HL-60 (cell line): ENCODE results near the gene RCOR2.

Source experiments
- DNase-seq, 2 experiments: peaks; one replicate each; pipeline ENCODE4 v3.0.0-alpha.2; 2010 to 2020; ENCODE audit warnings: low read depth in 1 of 2, low spot score in 1 of 2
- H3K27ac ChIP-seq: fragments of 250-450 bp; sonication (Bioruptor Pico); replicated peaks from 2 replicates; pipeline ENCODE4 v1.5.1; 2020; ENCODE audit warnings: mild to moderate bottlenecking, moderate library complexity
- H3K27me3 ChIP-seq: fragments of 250-450 bp; sonication (Bioruptor Pico); 2 replicates; pipeline ENCODE4 v1.5.1; 2021; ENCODE audit warnings: mild to moderate bottlenecking, moderate library complexity; ENCODE audit not compliant: insufficient read depth, poor library complexity, severe bottlenecking
- H3K4me3 ChIP-seq: replicated peaks from 2 replicates; pipeline ENCODE4 v1.5.1; 2011; ENCODE audit warnings: mild to moderate bottlenecking, control low read depth, low read length; ENCODE audit not compliant: insufficient read depth
- GABPA ChIP-seq: IDR thresholded peaks from 2 replicates; pipeline ENCODE4 v1.6.1; 2012; ENCODE audit warnings: low read depth
- POLR2AphosphoS5 ChIP-seq: IDR thresholded peaks from 2 replicates; pipeline ENCODE4 v1.6.1; 2012; ENCODE audit warnings: low read depth
- SPI1 ChIP-seq: IDR thresholded peaks from 2 replicates; pipeline ENCODE4 v1.6.1; 2012; ENCODE audit warnings: low read depth, mild to moderate bottlenecking, borderline replicate concordance
- TF ChIP-seq, protein P1 (sequence below): IDR thresholded peaks from 2 replicates; pipeline ENCODE4 v1.6.1; 2012; ENCODE audit warnings: low read depth; ENCODE audit not compliant: insufficient replicate concordance
- TF ChIP-seq, protein P2 (sequence below): IDR thresholded peaks from one replicate; pipeline ENCODE4 v1.5.1; 2011; ENCODE audit warnings: low read length, control low read depth, inconsistent platforms; ENCODE audit not compliant: insufficient read depth

RCOR2 gene

DNA sequence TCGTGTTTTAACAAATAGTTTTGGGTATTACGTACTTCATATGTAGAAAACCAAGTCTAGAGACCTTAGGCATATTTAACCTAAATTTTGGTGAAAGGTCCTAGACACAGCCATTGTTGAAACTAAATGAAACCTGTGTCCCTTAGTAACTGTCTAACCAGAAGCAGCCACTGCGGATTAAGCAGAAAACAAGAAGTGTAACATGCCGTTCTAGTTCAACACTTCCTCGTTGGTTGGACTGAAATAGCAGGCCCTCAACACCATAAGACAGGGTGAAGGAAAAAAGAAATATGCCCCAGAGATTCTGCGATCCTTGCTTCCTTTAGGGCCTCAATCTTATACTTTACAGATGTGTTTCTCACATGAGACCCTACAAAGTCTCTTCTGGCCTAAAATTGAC lies 23.8 kb upstream of the RCOR2 start:
- H3K27ac ChIP-seq, result peak overlapping the region; percentile 58
- H3K27me3 ChIP-seq, result no peaks in the 10 kb centered on the region
- peak; percentile 89 for TF ChIP-seq SPI1
- TF ChIP-seq, protein P1, sequence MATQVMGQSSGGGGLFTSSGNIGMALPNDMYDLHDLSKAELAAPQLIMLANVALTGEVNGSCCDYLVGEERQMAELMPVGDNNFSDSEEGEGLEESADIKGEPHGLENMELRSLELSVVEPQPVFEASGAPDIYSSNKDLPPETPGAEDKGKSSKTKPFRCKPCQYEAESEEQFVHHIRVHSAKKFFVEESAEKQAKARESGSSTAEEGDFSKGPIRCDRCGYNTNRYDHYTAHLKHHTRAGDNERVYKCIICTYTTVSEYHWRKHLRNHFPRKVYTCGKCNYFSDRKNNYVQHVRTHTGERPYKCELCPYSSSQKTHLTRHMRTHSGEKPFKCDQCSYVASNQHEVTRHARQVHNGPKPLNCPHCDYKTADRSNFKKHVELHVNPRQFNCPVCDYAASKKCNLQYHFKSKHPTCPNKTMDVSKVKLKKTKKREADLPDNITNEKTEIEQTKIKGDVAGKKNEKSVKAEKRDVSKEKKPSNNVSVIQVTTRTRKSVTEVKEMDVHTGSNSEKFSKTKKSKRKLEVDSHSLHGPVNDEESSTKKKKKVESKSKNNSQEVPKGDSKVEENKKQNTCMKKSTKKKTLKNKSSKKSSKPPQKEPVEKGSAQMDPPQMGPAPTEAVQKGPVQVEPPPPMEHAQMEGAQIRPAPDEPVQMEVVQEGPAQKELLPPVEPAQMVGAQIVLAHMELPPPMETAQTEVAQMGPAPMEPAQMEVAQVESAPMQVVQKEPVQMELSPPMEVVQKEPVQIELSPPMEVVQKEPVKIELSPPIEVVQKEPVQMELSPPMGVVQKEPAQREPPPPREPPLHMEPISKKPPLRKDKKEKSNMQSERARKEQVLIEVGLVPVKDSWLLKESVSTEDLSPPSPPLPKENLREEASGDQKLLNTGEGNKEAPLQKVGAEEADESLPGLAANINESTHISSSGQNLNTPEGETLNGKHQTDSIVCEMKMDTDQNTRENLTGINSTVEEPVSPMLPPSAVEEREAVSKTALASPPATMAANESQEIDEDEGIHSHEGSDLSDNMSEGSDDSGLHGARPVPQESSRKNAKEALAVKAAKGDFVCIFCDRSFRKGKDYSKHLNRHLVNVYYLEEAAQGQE, result no peak
- peak in 1 of 2 experiments; percentile 68 for DNase-seq
- H3K4me3 ChIP-seq, result no peak overlapping the region

DNA sequence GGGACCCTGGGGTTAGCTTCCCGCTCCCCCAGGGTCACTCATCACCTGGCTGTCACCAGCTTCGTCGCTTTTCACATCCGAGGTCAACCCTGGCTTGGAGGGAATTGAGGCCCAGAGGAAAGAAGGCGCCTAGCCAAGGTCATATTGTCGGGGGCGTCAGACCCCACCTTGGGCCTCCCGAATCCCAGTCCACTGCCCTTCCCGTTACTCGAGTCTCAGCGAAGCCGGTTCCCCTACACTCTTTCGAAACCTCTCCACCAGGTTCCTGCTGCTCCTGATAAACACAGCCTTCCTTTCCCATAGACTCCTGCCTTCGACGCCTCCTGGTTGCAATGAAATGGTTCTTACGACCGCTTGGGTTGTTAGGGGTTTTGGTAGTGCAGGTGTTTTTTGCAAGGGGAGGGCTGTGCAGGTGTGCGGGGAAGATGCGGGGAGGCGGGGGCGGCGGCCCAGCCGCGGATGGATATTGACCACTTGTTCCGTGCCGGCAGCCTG lies 22.5 kb upstream of the RCOR2 start:
- peak overlapping the region; percentile 71 for H3K27ac ChIP-seq
- TF ChIP-seq, protein P1, result no peak
- TF ChIP-seq, protein P2, sequence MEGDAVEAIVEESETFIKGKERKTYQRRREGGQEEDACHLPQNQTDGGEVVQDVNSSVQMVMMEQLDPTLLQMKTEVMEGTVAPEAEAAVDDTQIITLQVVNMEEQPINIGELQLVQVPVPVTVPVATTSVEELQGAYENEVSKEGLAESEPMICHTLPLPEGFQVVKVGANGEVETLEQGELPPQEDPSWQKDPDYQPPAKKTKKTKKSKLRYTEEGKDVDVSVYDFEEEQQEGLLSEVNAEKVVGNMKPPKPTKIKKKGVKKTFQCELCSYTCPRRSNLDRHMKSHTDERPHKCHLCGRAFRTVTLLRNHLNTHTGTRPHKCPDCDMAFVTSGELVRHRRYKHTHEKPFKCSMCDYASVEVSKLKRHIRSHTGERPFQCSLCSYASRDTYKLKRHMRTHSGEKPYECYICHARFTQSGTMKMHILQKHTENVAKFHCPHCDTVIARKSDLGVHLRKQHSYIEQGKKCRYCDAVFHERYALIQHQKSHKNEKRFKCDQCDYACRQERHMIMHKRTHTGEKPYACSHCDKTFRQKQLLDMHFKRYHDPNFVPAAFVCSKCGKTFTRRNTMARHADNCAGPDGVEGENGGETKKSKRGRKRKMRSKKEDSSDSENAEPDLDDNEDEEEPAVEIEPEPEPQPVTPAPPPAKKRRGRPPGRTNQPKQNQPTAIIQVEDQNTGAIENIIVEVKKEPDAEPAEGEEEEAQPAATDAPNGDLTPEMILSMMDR, result no peak
- TF ChIP-seq GABPA, result no peak
- DNase-seq, result peak in 1 of 2 experiments; percentile 21
- H3K27me3 ChIP-seq, result no peaks in the 10 kb centered on the region
- peak overlapping the region; percentile 84 for H3K4me3 ChIP-seq

DNA sequence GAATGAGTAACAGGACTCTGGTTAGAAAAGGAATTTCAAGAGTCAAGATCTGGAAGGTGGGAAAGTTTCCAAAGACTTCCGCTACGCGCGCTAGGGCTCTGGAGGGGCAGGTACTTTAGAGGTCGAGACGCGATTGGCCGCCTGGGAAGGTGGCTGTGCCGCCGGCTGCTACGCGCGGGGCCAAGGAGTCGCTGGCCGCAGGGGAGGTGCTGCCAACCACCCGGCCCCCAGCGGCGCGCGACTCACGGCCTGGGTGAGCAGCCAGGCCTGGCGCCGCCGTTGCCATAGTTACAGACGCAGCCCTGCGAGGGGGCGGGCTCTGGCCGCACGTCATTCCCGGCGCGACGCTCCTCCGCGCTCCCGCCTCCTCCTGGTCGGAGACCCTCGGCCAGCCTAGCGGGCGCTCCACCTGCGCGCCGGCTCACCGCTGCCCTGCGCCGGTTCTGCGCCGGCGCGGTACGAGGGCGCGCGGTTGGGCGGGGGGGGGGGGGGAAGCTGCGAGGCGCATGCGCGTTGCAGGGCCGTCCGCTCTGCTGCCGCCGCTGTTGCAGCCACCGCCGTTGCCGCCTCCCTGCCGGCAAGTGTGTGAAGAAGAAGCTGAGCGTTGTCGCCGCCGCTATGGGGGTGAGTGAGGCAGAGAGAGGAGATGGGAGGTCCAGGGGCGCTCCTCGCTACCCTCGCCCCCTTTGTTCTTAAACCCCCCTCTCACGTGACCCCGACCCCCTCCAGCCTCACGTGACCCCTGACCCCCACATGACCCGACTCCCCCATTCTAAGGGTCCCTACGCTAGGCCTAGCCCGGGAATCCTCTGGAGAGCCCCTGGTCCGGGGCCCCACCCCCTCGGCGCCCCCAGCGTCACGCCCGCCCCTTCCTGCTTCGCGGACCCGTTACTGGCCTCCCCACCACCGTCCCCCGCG lies 21.8 kb upstream of the RCOR2 start, which contains the start of gene NAA40:
Gene NAA40 (plus strand): TSS at position 524 of the 918 bp plus-strand sequence. CDS start 95 bp downstream, at position 619.
- H3K27me3 ChIP-seq, result no peaks in the 10 kb centered on the region
- TF ChIP-seq, protein P1, result peak; percentile 80
- TF ChIP-seq POLR2AphosphoS5, result no peak
- TF ChIP-seq SPI1, result no peak
- TF ChIP-seq, protein P2, result no peak
- TF ChIP-seq GABPA, result no peak
- peak within 1 kb of the TSS; percentile 84 for H3K4me3 ChIP-seq
- peak within 1 kb of the TSS; percentile 71 for H3K27ac ChIP-seq
- peak; percentile 94 to 95 for DNase-seq
